Activated T-cell treated with anti-CD3 and anti-CD28 coated beads for 24 hours (primary cell): ENCODE data around the gene TCP11.
"Not testable (repeated sequence)": the region's sequence is repeated elsewhere in the genome, so short reads cannot be mapped to it uniquely, and the experiment has no call there.

ENCODE experiments used
- DNase-seq: peaks from one replicate; pipeline ENCODE4 v3.0.0-alpha.2; 2020; ENCODE audit warnings: low read depth

Gene TCP11

DNA sequence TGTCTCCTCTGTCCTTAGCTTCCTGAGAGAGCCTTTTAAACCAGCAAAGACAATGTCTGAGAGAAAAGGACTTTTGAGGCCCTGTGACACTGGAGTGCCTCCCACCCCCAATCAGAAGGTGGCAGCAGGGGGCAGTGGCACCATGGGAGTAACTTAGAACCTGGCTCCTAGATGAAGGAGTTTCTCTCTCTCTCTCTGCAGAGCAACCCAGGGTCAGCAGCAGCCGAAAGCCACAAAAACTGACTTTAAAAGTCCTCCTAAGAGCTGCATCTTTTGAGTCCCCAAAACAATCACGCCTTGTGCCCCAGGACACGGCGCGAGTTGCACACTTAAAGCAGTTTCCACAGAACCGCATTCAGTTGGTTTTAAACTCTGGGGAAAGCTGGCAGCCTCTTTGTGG, 5.3 kb upstream of the TCP11 start:
- DNase-seq, result no peak

- no peak for DNase-seq
Measured at GRCh38 chr6:35145757-35146156, 4.6 kb upstream of the TCP11 start.

GRCh38 chr6:35142588-35143569, 1.7 kb upstream of the TCP11 start:
- DNase-seq, result no peak

DNA sequence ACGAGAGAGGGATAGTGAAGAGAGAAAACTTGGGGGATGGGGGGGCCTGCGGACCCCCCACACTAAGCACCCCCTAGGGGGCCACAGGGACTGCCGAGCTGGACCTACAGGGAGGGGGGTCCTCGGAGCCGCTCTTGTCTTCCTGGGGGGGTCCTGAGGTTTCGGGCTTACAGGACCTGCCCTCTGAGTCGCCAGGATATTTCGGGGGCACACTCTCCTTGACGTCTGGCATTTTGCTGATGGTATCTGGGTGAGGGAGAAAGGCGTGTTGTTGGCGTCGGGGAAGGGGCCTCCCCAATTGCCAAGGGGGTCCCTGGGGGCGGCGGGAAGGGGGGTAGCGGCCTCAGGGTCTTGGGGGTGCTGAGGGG, 516 bp downstream of the TCP11 start:
- DNase-seq, result no peak

GRCh38 chr6:35139924-35140638, 1.1 kb downstream of the TCP11 start:
- DNase-seq, result peak; percentile 18

GRCh38 chr6:35139470-35139869, 1.7 kb downstream of the TCP11 start:
- DNase-seq, result no peak

DNA sequence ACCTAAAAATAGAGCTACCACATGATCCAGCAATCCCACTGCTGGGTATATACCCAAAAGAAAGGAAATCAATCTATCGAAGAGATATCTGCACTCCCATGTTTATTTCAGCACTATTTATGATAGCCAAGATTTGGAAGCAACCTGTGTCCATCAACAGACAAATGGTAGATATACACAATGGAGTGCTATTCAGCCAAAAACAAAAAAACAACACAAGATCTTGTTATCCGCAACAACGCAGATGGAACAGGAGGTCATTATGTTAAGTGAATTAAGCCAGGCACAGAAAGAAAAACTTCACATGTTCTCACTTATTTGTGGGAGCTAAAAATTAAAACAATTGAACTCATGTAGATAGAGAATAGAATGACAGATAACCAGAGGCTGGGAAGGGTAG, 2.9 kb downstream of the TCP11 start:
- DNase-seq, result not testable (repeated sequence)

DNA sequence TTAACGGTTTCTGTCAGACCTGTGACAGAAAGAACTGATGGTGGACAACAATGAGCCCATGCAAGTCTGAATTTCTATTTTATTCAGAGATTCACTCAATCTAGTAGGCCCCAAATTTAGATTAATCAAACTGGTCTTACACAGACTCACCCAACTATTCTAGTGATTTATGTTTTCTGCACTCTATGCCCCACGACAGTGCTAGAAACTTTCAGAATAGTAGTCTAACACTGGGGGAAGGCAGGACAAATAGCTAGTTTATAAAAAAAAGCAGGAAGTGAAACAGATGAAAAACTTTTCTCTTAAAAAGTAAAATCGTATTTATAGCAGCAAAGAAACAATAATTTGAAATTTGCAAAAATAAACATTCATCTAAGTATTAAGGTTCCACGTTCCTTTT, 5.0 kb downstream of the TCP11 start:
- no peak for DNase-seq

GRCh38 chr6:35128496-35128895, 12.6 kb downstream of the TCP11 start:
- DNase-seq, result no peak

DNA sequence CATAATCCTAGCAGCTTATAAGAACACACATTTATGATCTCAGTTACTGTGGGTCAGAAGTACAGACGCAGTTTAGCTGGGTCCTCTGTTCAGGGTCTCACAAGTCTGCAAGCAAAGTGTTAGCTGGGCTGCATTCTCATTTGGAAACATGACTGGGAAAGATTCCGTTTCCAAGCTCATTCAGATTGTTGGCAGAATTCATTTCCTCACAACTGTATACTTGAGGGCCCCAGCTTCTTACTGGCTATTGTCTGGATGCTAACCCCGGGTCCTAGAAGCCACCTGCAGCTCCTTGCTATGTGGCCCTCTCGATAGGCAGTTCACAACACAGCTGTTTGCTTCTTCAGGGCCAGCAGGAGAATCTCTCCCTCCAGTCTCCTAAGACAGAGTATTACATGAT, 13.1 kb downstream of the TCP11 start:
- no peak for DNase-seq

DNA sequence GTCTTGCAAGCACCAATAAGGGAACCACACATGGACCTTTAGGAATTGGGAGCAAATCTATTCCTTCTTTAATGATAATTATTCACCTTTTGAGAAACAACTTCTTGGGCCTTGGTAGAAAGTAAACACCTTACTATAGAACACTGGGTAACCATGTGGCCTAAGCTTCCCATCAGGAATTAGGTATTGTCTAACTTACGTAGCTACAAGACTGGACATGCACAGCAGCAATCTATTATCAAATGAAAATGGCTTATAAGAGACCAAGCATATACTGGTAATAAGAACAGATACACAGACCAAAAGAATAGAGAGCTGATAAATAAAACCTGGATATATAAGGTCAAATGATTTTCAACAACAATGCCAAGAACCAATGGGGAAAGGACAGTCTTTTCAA, 16.8 kb downstream of the TCP11 start:
- DNase-seq, result no peak

- no peak for DNase-seq
Measured at GRCh38 chr6:35120746-35121145, 20.4 kb downstream of the TCP11 start.

DNA sequence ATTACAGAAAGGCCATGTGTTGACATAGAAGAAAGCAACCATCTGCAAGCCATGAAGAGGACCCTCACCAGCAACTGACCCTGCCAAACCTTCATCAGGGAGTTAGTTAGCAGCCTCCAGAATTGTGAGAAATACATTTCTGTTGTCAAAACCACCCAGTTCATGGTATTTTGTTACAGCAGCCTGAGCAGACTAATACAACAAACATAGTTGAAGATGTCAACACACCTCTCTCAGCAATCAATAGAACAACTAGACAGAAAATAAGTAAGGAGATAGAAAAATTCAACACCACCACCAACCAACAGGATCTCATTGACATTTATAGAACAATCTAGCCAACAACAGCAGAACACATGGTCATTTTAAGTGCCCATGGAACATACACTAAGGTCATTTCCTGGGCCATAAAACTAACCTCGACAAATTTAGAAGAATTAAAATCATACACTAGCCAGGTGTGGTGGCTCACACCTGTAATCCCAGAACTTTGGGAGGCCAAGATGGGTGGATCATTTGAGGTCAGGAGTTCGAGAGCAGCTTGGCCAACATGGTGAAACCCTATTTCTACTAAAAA, 32.7 kb downstream of the TCP11 start:
- no peak for DNase-seq

DNA sequence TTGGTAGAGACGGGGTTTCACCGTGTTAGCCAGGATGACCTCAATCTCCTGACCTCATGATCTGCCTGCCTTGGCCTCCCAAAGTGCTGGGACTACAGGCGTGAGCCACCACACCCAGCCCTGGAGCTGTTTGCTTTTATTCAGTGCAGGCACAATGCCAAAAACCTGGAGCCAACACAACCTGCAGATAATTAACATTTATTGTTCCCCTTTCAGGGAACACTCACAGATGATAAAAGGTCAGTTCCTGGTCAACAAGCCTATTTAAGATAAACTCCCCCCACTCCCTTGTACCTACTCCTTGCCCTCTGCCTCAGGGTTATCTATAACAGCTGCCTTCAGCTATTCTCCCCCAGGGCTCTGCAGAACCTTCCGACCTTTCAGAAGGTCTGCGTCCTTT, 33.4 kb downstream of the TCP11 start:
- DNase-seq, result not testable (repeated sequence)

DNA sequence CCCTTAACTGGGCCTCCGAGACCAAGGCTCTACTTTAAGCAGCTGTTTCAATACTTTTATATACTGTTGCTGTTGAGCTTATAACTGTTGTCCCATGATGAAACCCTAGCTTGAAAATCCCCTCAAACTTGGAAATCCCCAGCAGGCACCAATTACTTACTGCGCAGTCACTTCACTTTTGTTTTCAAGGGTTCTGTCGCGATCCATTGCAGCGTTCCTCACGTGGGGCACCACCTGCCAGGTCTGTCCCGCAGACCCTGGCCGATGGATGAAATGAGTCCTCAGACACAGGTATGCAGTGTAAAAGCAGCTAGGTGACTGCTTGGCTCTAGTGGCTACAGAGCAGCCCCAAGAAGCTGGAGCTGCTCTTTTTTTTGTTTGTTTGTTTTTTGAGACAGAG, 33.9 kb downstream of the TCP11 start:
- not testable (repeated sequence) for DNase-seq

DNA sequence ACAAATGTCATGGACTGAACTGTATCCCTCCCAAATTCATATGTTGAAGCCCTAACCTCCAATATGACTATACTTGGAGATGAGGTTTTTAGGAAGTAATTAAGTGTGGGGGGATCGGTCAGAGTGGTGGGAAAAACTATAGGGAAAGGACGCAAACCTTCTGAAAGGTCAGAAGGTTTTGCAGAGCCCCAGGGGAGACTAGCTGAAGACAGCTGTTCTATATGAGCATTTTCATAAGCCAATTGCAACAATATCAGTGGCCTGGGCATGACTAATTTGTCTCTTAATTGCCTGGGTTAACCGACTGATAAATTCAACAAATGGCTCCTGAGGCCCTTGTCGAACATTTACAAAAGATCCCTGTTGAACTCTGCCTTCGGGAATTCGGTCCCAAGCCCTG, 35.1 kb downstream of the TCP11 start:
- not testable (repeated sequence) for DNase-seq

- no peak for DNase-seq
Measured at GRCh38 chr6:35105078-35105477, 36.1 kb downstream of the TCP11 start.

DNA sequence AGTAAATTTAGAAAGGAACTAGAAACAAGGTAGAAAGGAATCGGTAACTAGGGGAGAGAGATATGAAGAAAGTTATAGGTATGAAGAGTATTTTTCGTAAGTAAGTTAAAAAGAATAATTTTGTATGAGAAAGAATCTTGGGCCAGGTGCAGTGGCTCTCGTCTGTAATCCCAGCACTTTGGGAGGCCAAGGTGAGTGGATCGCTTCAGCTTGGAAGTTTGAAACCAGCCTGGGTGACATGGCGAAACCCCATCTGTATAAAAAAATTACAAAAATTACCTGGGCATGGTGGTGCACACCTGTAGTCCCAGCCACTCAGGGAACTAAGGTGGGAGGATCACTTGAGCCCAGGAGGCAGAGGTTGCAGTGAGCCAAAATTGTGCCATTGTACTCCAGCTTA, 42.0 kb downstream of the TCP11 start:
- DNase-seq, result no peak

- DNase-seq, result no peak
Measured at GRCh38 chr6:35096129-35096862, 44.8 kb downstream of the TCP11 start.

GRCh38 chr6:35094183-35094582, 47.0 kb downstream of the TCP11 start:
- no peak for DNase-seq

GRCh38 chr6:35093783-35094182, 47.4 kb downstream of the TCP11 start:
- no peak for DNase-seq

GRCh38 chr6:35093118-35093445, 48.1 kb downstream of the TCP11 start:
- no peak for DNase-seq
